Measurements from ENCODE around the gene SLC38A10. TPM values are rescaled to one million over a fixed set of nuclear protein-coding genes. Genes with fewer than 3 reads are reported as not detected.

Gene SLC38A10
- total RNA-seq, 1 donor from 2014 or later: 97.1 TPM

- POLR2A ChIA-PET: no interaction called here
- H3K9me3 Mint-ChIP-seq: no peaks in the 10 kb centered on the region
- H3K27ac Mint-ChIP-seq: no peak overlapping the region
- ATAC-seq (ENCODE audit: low read depth): no peak
- no peaks in the 10 kb centered on the region for H3K27me3 Mint-ChIP-seq
- intact Hi-C loops (cut with micrococcal nuclease): no loop called here
- no peak overlapping the region for H3K4me3 Mint-ChIP-seq
- no peak for DNase-seq
- H3K4me1 Mint-ChIP-seq: peaks cover 7% of the 10 kb centered on the region
- no peak for TF ChIP-seq CTCF (IDR thresholded peaks at IDR 0.05)
- CTCF ChIA-PET: no interaction called here
- peaks cover 11% of the 10 kb centered on the region for H3K36me3 Mint-ChIP-seq (ENCODE audit: low read depth)
Observed at GRCh38 chr17:81208651-81209050, 86.5 kb downstream of the SLC38A10 start.

GRCh38 chr17:81207610-81208581 lies 87.2 kb downstream of the SLC38A10 start:
- DNase-seq (no peak), ATAC-seq (ENCODE audit: low read depth) (peak; percentile 52)
- Mint-ChIP-seq H3K4me1 (peaks cover 7% of the 10 kb centered on the region), H3K9me3 (no peaks in the 10 kb centered on the region), H3K36me3 (ENCODE audit: low read depth) (peaks cover 19% of the 10 kb centered on the region), H3K4me3 (no peak overlapping the region), H3K27me3 (no peaks in the 10 kb centered on the region), H3K27ac (no peak overlapping the region)
- intact Hi-C loops (cut with micrococcal nuclease): no loop called here
- CTCF ChIA-PET: no interaction called here
- POLR2A ChIA-PET: interaction anchor here (0.6 kb wide), 1 partner anchor 33 kb away, joined by 3 read pairs; no protein-coding TSS in a partner anchor
- TF ChIP-seq CTCF (IDR thresholded peaks at IDR 0.05): no peak

GRCh38 chr17:81206657-81207056 lies 88.5 kb downstream of the SLC38A10 start:
- DNase-seq (no peak), ATAC-seq (ENCODE audit: low read depth) (no peak)
- Mint-ChIP-seq H3K27me3 (no peaks in the 10 kb centered on the region), H3K9me3 (no peaks in the 10 kb centered on the region), H3K27ac (no peak overlapping the region), H3K4me1 (peaks cover 4% of the 10 kb centered on the region), H3K4me3 (no peak overlapping the region), H3K36me3 (ENCODE audit: low read depth) (peaks cover 25% of the 10 kb centered on the region)
- POLR2A ChIA-PET: no interaction called here
- no peak for TF ChIP-seq CTCF (IDR thresholded peaks at IDR 0.05)
- intact Hi-C loops (cut with micrococcal nuclease): no loop called here
- CTCF ChIA-PET: no interaction called here

- DNase-seq: no peak
- ChIA-PET CTCF (no interaction called here), POLR2A (interaction anchor here (0.7 kb wide), 1 partner anchor 33 kb away, joined by 3 read pairs; no protein-coding TSS in a partner anchor)
- H3K27me3 Mint-ChIP-seq: no peaks in the 10 kb centered on the region
- no peak for TF ChIP-seq CTCF (IDR thresholded peaks at IDR 0.05)
- peaks cover 27% of the 10 kb centered on the region for H3K36me3 Mint-ChIP-seq (ENCODE audit: low read depth)
- H3K9me3 Mint-ChIP-seq: no peaks in the 10 kb centered on the region
- intact Hi-C loops (cut with micrococcal nuclease): no loop called here
- H3K27ac Mint-ChIP-seq: no peak overlapping the region
- ATAC-seq (ENCODE audit: low read depth): no peak
- peaks cover 4% of the 10 kb centered on the region for H3K4me1 Mint-ChIP-seq
- H3K4me3 Mint-ChIP-seq: no peak overlapping the region
Observed at GRCh38 chr17:81206166-81206565, 88.9 kb downstream of the SLC38A10 start.

GRCh38 chr17:81204578-81204977 lies 90.5 kb downstream of the SLC38A10 start:
- POLR2A ChIA-PET: no interaction called here
- no peak overlapping the region for H3K4me3 Mint-ChIP-seq
- no peaks in the 10 kb centered on the region for H3K27me3 Mint-ChIP-seq
- H3K36me3 Mint-ChIP-seq (ENCODE audit: low read depth): peaks cover 28% of the 10 kb centered on the region
- no peak overlapping the region for H3K27ac Mint-ChIP-seq
- DNase-seq (no peak), ATAC-seq (ENCODE audit: low read depth) (no peak)
- no peaks in the 10 kb centered on the region for H3K9me3 Mint-ChIP-seq
- peaks cover 4% of the 10 kb centered on the region for H3K4me1 Mint-ChIP-seq
- intact Hi-C loops (cut with micrococcal nuclease): no loop called here
- CTCF ChIA-PET: no interaction called here
- no peak for TF ChIP-seq CTCF (IDR thresholded peaks at IDR 0.05)

Measured in activated B cell treated with CpG ODN at 0.5 μM for 24 hours (primary cell).